Common myeloid progenitor, CD34-positive (primary cell): ENCODE results near the gene GUK1.
A peak's percentile ranks its signal among the peaks of the same experiment; 100 is the strongest.

Source experiments
- CTCF ChIA-PET: fragments of 350-600 bp; sonication (Branson Sonifier 250); formaldehyde crosslinking; loops from one replicate; lab custom pipeline; 2021; ENCODE audit warnings: antibody characterized with exemption; lab: Charles Lee
- POLR2A ChIA-PET: fragments of 350-600 bp; sonication (Branson Sonifier 250); formaldehyde crosslinking; loops from one replicate; lab custom pipeline; 2021; ENCODE audit warnings: antibody characterized with exemption; lab: Charles Lee
- DNase-seq, 3 donors: peaks; one replicate each; pipeline versions ENCODE4 v3.0.0 to v3.0.0-alpha.2; 2013
- H3K27ac ChIP-seq, 2 experiments: 1 replicate in 1 of 2; 2 replicates in 1 of 2; pipeline ENCODE4 v1.7.0; 2013; ENCODE audit warnings: inconsistent platforms in 2 of 2, low read length in 2 of 2, mild to moderate bottlenecking in 2 of 2, low read depth in 1 of 2, moderate library complexity in 1 of 2; ENCODE audit not compliant: severe bottlenecking in 2 of 2, insufficient read depth in 1 of 2, poor library complexity in 1 of 2
- H3K27me3 ChIP-seq, 5 experiments: replicated peaks in 2 of 5; 1 replicate in 3 of 5; 2 replicates in 2 of 5; pipeline versions ENCODE4 v1.6.1 to v1.7.0; 2013; ENCODE audit warnings: low read length in 4 of 5, mild to moderate bottlenecking in 2 of 5, moderate library complexity in 2 of 5, inconsistent platforms in 1 of 5; ENCODE audit not compliant: insufficient read depth in 5 of 5, control insufficient read depth in 4 of 5
- H3K36me3 ChIP-seq, 4 experiments: 1 replicate in 2 of 4; 2 replicates in 2 of 4; pipeline versions ENCODE4 v1.6.1 to v1.7.0; 2013; ENCODE audit warnings: low read length in 3 of 4, control low read depth in 1 of 4, mild to moderate bottlenecking in 1 of 4; ENCODE audit not compliant: control insufficient read depth in 4 of 4, insufficient read depth in 4 of 4
- H3K4me1 ChIP-seq, 4 experiments: 1 replicate in 3 of 4; 2 replicates in 1 of 4; pipeline versions ENCODE4 v1.6.1 to v1.7.1; 2013; ENCODE audit warnings: low read length in 3 of 4, mild to moderate bottlenecking in 3 of 4, control low read depth in 1 of 4, inconsistent platforms in 1 of 4, moderate library complexity in 1 of 4; ENCODE audit not compliant: control insufficient read depth in 4 of 4, insufficient read depth in 4 of 4; ENCODE audit errors: control extremely low read depth in 1 of 4
- H3K4me3 ChIP-seq, 7 experiments: 1 replicate in 4 of 7; 2 replicates in 3 of 7; pipeline versions ENCODE4 v1.5.1 to v1.7.0; 2013; ENCODE audit warnings: mild to moderate bottlenecking in 7 of 7, low read length in 6 of 7, moderate library complexity in 6 of 7, inconsistent platforms in 2 of 7, low read depth in 2 of 7, control low read depth in 1 of 7; ENCODE audit not compliant: insufficient read depth in 4 of 7, control insufficient read depth in 1 of 7; ENCODE audit errors: extremely low read depth in 1 of 7
- H3K9me3 ChIP-seq, 5 experiments: 1 replicate in 4 of 5; 2 replicates in 1 of 5; pipeline versions ENCODE4 v1.6.1 to v1.7.1; 2013; ENCODE audit warnings: low read length in 4 of 5, mild to moderate bottlenecking in 2 of 5, inconsistent platforms in 1 of 5, low read depth in 1 of 5, moderate library complexity in 1 of 5; ENCODE audit not compliant: control insufficient read depth in 4 of 5, insufficient read depth in 2 of 5; ENCODE audit errors: control extremely low read depth in 1 of 5
- WGBS: methylation state at CpG from one replicate; pipeline ENCODE4 v1.1.5; 2013; ENCODE audit not compliant: insufficient coverage; 5-methylcytosine and 5-hydroxymethylcytosine counted together

GUK1 gene

GRCh38 chr1:228099331-228099732, 40.7 kb upstream of the GUK1 start:
- H3K9me3 ChIP-seq, result peaks cover 0 to 12% (median 5%) of the 10 kb centered on the region in 5 experiments
- WGBS, result 97% methylated on average over 4 of the region's 4 CpGs
- no peaks in the 10 kb centered on the region for H3K27me3 ChIP-seq
- CTCF ChIA-PET, result interaction anchor here (0.8 to 2.7 kb wide), 9 partner anchors 8 to 102 kb away, joined by 3 to 9 read pairs (median 4); partner anchors contain the start of gene ARF1
- peaks cover 8 to 69% (median 36%) of the 10 kb centered on the region in 4 experiments for H3K36me3 ChIP-seq
- POLR2A ChIA-PET, result interaction anchor here (1.2 kb wide), 2 partner anchors 11 to 100 kb away, joined by 3 read pairs; no protein-coding TSS in a partner anchor
- H3K4me1 ChIP-seq, result peaks cover 6 to 26% (median 20%) of the 10 kb centered on the region in 4 experiments
- no peak for DNase-seq
- H3K27ac ChIP-seq, result no peak overlapping the region
- no peak overlapping the region for H3K4me3 ChIP-seq

DNA sequence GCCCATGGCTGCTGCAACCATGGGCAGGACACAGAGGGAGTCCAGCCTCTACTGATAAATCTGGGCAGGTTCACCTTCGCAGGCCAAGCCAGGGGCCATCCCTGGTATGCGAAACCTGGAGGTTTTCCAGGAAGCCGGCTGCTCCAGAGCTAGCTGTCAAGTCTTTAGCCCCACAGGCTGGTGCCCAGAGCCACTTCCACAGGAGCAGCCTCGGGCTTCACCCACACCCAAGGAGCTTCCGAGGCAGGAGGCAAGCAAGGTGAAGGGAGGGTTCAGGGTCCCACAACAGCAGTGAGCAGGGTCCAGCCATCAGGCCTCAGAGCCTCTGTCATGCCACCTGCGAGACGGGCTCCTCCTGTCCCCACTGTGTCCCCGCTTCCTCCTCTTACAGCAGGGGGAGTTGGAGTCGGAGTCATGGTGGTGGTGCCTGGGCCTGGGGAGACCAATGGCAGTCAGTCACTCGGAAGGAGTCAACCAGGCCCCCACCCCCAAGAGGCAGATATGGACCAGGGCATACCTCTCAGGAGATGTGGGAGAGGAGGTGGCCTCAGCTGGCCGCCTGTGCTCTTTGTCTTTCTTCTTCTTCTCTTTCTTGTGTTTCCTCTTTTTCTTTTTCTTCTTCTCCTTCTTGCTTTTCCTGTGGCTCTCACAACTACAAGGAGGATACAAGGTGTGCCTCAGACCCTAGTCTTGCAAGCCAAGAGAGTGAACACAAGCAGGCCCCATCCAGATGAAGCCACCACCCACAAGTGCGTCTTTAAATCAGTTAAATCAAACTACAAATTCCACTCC, 39.1 kb upstream of the GUK1 start:
- Histone ChIP-seq H3K4me3 (no peak overlapping the region), H3K27me3 (no peaks in the 10 kb centered on the region), H3K36me3 (peaks cover 8 to 65% (median 37%) of the 10 kb centered on the region in 4 experiments), H3K27ac (peak overlapping the region in 1 of 2 experiments; percentile 34), H3K9me3 (no peaks in the 10 kb centered on the region), H3K4me1 (peaks cover 6 to 30% (median 21%) of the 10 kb centered on the region in 4 experiments)
- POLR2A ChIA-PET, result interaction anchor here (1.1 to 1.2 kb wide), 2 partner anchors 13 to 101 kb away, joined by 3 to 4 read pairs; no protein-coding TSS in a partner anchor
- 91% methylated on average over 10 of the region's 12 CpGs for WGBS
- DNase-seq, result no peak
- CTCF ChIA-PET, result interaction anchor here (0.6 to 2.7 kb wide), 9 partner anchors 9 to 335 kb away, joined by 3 to 9 read pairs (median 5); partner anchors contain the start of genes ARF1 and IBA57

DNA sequence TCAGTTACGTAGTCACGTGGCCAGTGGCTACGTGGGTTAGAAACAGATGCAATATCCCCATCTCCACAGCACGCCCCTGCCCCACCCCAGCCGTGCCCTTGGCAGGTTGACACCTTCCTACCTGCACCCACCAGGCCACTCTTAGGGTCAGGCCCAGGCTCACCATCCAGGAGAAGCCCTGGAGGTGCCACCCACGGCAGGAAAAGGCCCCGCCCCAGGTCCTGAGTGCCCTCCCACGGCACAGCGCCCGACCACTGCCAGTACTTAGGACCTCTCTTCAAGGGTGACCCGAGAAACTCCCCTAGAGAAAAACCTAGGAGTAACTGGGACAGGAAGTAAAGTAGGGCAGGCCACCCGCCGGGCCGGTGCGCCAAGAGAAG, 38.5 kb upstream of the GUK1 start:
- H3K27me3 ChIP-seq, result no peaks in the 10 kb centered on the region
- no peaks in the 10 kb centered on the region for H3K9me3 ChIP-seq
- peaks cover 8 to 65% (median 40%) of the 10 kb centered on the region in 4 experiments for H3K36me3 ChIP-seq
- ChIA-PET CTCF (interaction anchor here (1.0 to 1.2 kb wide), 2 partner anchors 11 to 97 kb away, joined by 4 to 5 read pairs; no protein-coding TSS in a partner anchor), POLR2A (no interaction called here)
- H3K4me3 ChIP-seq, result peak overlapping the region in 5 of 7 experiments; percentile 77 to 93 (median 85)
- peaks cover 6 to 30% (median 21%) of the 10 kb centered on the region in 4 experiments for H3K4me1 ChIP-seq
- H3K27ac ChIP-seq, result peak overlapping the region in 1 of 2 experiments; percentile 34
- 83% methylated on average over 11 of the region's 15 CpGs for WGBS
- no peak for DNase-seq

DNA sequence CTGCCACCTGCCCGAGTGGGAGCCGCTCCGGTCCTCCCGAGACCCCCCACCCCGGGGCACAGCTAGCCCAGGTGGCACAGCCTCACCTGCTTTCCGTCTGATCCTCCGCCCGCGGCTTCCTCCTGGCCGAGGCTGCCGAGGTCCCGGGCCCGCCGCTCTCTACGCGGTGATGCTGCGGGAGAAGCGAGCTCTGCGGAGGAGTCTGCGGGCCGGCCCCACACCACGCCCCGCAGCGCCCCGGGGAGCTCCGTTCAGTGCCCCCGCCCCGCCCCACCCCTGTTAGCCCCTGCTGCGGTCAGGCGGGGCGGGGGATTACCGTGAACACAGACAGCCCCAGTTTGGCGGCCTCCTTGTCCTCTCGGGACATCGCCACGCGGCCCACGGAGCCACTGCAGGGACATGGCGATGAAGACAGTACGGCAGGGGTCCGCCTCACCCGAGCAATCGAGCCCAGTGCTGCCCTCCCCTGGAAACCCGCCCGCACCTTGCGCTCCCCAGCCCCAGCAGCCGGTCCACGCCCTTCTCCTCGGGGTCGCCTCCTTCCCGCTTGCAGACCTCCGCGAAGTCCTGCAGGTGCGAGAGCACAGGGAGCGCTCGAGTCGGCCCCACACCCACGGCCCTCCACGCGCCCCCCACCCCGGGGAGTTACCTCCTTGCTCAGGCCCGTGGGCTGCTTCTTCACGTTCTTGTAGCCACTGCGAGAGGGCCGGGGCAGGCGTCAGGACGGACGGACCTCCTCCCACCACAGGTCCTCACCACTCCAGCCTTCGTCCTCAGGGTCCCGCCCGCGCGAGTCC, 37.9 kb upstream of the GUK1 start:
- H3K4me3 ChIP-seq, result peak overlapping the region in 6 of 7 experiments; percentile 77 to 93 (median 82)
- ChIA-PET POLR2A (interaction anchor here (0.6 kb wide), 2 partner anchors 14 to 17 kb away, joined by 3 read pairs; no protein-coding TSS in a partner anchor), CTCF (interaction anchor here (1.0 to 1.2 kb wide), 2 partner anchors 11 to 98 kb away, joined by 4 to 5 read pairs; no protein-coding TSS in a partner anchor)
- no peaks in the 10 kb centered on the region for H3K27me3 ChIP-seq
- H3K4me1 ChIP-seq, result peaks cover 6 to 30% (median 21%) of the 10 kb centered on the region in 4 experiments
- no peaks in the 10 kb centered on the region for H3K9me3 ChIP-seq
- H3K36me3 ChIP-seq, result peaks cover 8 to 63% (median 42%) of the 10 kb centered on the region in 4 experiments
- H3K27ac ChIP-seq, result no peak overlapping the region
- 9% methylated on average over 55 of the region's 73 CpGs for WGBS
- peak; percentile 70 to 81 (median 76) for DNase-seq

GRCh38 chr1:228102791-228103620, 37.1 kb upstream of the GUK1 start, which contains the start of gene C1orf35:
Gene C1orf35 (minus strand): TSS chr1:228103325. CDS start chr1:228103227, 98 bp downstream.
- CTCF ChIA-PET, result interaction anchor here (1.0 to 1.3 kb wide), 2 partner anchors 64 to 98 kb away, joined by 3 to 4 read pairs; no protein-coding TSS in a partner anchor
- no peaks in the 10 kb centered on the region for H3K27me3 ChIP-seq
- DNase-seq, result peak; percentile 91 to 96 (median 95)
- WGBS, result under 1% methylated on average over 63 of the region's 104 CpGs
- peak within 1 kb of the TSS; percentile 61 to 93 (median 80) for H3K4me3 ChIP-seq
- H3K27ac ChIP-seq, result peak within 1 kb of the TSS in 1 of 2 experiments; percentile 64
- POLR2A ChIA-PET, result no interaction called here
- H3K36me3 ChIP-seq, result peaks cover 8 to 62% (median 40%) of the 10 kb centered on the region in 4 experiments
- H3K9me3 ChIP-seq, result no peaks in the 10 kb centered on the region
- H3K4me1 ChIP-seq, result peaks cover 6 to 35% (median 22%) of the 10 kb centered on the region in 4 experiments
